B cell (primary cell): Measurements from ENCODE around the gene LRRD1. TPM values are rescaled to one million over a fixed set of nuclear protein-coding genes. Genes with fewer than 3 reads are reported as not detected.
"Not testable (repeated sequence)": the region's sequence is repeated elsewhere in the genome, so short reads cannot be mapped to it uniquely, and the experiment has no call there.

Experiments used
- ATAC-seq: fragments of 200-7000 bp; cut with Tn5 transposase; one replicate; pipeline ENCODE4 v1.10.0; 2021; ENCODE audit warnings: low read depth, mild to moderate bottlenecking, moderate number of reproducible peaks, moderate library complexity
- CTCF ChIA-PET: fragments of 350-600 bp; sonication (Branson Sonifier 250); formaldehyde crosslinking; loops from one replicate; lab custom pipeline; 2021; ENCODE audit warnings: antibody characterized with exemption, inconsistent platforms; lab: Charles Lee
- POLR2A ChIA-PET: fragments of 350-600 bp; sonication (Branson Sonifier 250); formaldehyde crosslinking; loops from one replicate; lab custom pipeline; 2021; ENCODE audit warnings: antibody characterized with exemption; lab: Charles Lee
- DNase-seq: peaks from one replicate; pipeline ENCODE4 v3.0.0; 2013
- H2AFZ ChIP-seq: 2 replicates; pipeline ENCODE4 v1.6.1; 2012; ENCODE audit warnings: mild to moderate bottlenecking, low read depth, low read length; ENCODE audit not compliant: insufficient read depth, poor library complexity, severe bottlenecking
- H3K27ac ChIP-seq, 2 donors: 1 replicate in 1 of 2; 2 replicates in 1 of 2; pipeline ENCODE4 v1.5.1; 2012 to 2013; ENCODE audit warnings: low read length in 2 of 2, mild to moderate bottlenecking in 2 of 2, moderate library complexity in 1 of 2
- H3K27me3 ChIP-seq, 4 experiments: fragments of 200-600 bp in 1 of 4; sonication (generic) in 1 of 4; replicated peaks in 1 of 4; 1 replicate in 2 of 4; 2 replicates in 2 of 4; pipeline versions ENCODE4 v1.6.1 to v1.7.0; 2013 to 2016; ENCODE audit warnings: low read length in 3 of 4, mild to moderate bottlenecking in 2 of 4, mixed read lengths in 1 of 4, moderate library complexity in 1 of 4; ENCODE audit not compliant: insufficient read depth in 4 of 4, control insufficient read depth in 3 of 4; ENCODE audit errors: control extremely low read depth in 1 of 4
- H3K36me3 ChIP-seq, 2 experiments: replicated peaks in 1 of 2; 1 replicate in 1 of 2; 2 replicates in 1 of 2; pipeline versions ENCODE4 v1.6.1 to v1.7.1; 2013; ENCODE audit warnings: low read length in 1 of 2; ENCODE audit not compliant: insufficient read depth in 2 of 2, control insufficient read depth in 1 of 2; ENCODE audit errors: control extremely low read depth in 1 of 2, extremely low read depth in 1 of 2
- H3K4me1 ChIP-seq, 2 donors: fragments of 200-600 bp in 1 of 2; sonication (generic) in 1 of 2; 1 replicate in 1 of 2; 2 replicates in 1 of 2; pipeline versions ENCODE4 v1.5.1 to v1.6.1; 2013 to 2017; ENCODE audit warnings: low read length in 2 of 2; ENCODE audit not compliant: control insufficient read depth in 2 of 2, insufficient read depth in 2 of 2
- H3K4me2 ChIP-seq: replicated peaks from 2 replicates; pipeline ENCODE3; 2012; ENCODE audit warnings: mild to moderate bottlenecking, low read depth, low read length; ENCODE audit not compliant: poor library complexity, severe bottlenecking
- H3K4me3 ChIP-seq, 5 experiments: fragments of 200-600 bp in 1 of 5; sonication (generic) in 1 of 5; 1 replicate in 3 of 5; 2 replicates in 2 of 5; pipeline versions ENCODE4 v1.5.1 to v1.7.0; 2011 to 2016; ENCODE audit warnings: low read length in 4 of 5, mild to moderate bottlenecking in 4 of 5, low read depth in 2 of 5, control low read depth in 1 of 5, moderate library complexity in 1 of 5; ENCODE audit not compliant: insufficient read depth in 1 of 5; ENCODE audit errors: control extremely low read depth in 1 of 5, extremely low read depth in 1 of 5
- H3K79me2 ChIP-seq: fragments of 200-600 bp; sonication (generic); one replicate; pipeline ENCODE4 v1.6.0; 2016; ENCODE audit warnings: low read length; ENCODE audit not compliant: control insufficient read depth, insufficient read depth
- H3K9ac ChIP-seq: fragments of 200-600 bp; sonication (generic); 2 replicates; pipeline ENCODE4 v1.6.1; 2017; ENCODE audit warnings: mild to moderate bottlenecking, low read length, moderate library complexity
- H3K9me3 ChIP-seq, 3 donors: one replicate each; pipeline versions ENCODE4 v1.6.1 to v1.7.1; 2013; ENCODE audit warnings: low read length in 2 of 3; ENCODE audit not compliant: control insufficient read depth in 2 of 3, insufficient read depth in 1 of 3; ENCODE audit errors: control extremely low read depth in 1 of 3
- H4K20me1 ChIP-seq: 2 replicates; pipeline ENCODE4 v1.6.0; 2012; ENCODE audit warnings: mild to moderate bottlenecking, low read length; ENCODE audit not compliant: insufficient read depth, control insufficient read depth, poor library complexity, severe bottlenecking
- H3K27ac Mint-ChIP-seq: one replicate; pipeline ENCODE4 v1.8.0; 2021; ENCODE audit warnings: mixed read lengths
- H3K27me3 Mint-ChIP-seq: one replicate; pipeline ENCODE4 v1.8.0; 2021; ENCODE audit warnings: mixed read lengths
- H3K4me1 Mint-ChIP-seq: one replicate; pipeline ENCODE4 v1.8.0; 2021; ENCODE audit warnings: mixed read lengths
- H3K4me3 Mint-ChIP-seq: one replicate; pipeline ENCODE4 v1.8.0; 2021; ENCODE audit warnings: mixed read lengths
- H3K9me3 Mint-ChIP-seq: one replicate; pipeline ENCODE4 v1.8.0; 2022; ENCODE audit warnings: mixed read lengths; ENCODE audit not compliant: insufficient read depth
- CTCF ChIP-seq: fragments of 200-600 bp; IDR thresholded peaks from one replicate; pipeline ENCODE4 v1.8.0; 2022; ENCODE audit warnings: antibody characterized with exemption, mild to moderate bottlenecking
- EZH2 ChIP-seq: IDR thresholded peaks from 2 replicates; pipeline ENCODE4 v1.6.1; 2012; ENCODE audit warnings: borderline replicate concordance, low read depth, mild to moderate bottlenecking, moderate library complexity, low read length; ENCODE audit not compliant: insufficient read depth, poor library complexity, severe bottlenecking
- WGBS: methylation state at CpG from one replicate; pipeline ENCODE4 v1.1.5; 2013; ENCODE audit warnings: missing lambda C conversion rate; ENCODE audit not compliant: insufficient coverage; 5-methylcytosine and 5-hydroxymethylcytosine counted together
- intact Hi-C: fragments of 100-400 bp; cut with micrococcal nuclease; formaldehyde crosslinking; loops from one replicate; pipeline ENCODE4 v1.10.0; 2022
- polyA plus RNA-seq: library from polyadenylated mRNA; depleted of rRNA; stranded (reverse); fragments of >200 nt; gene quantifications from 2 replicates; pipeline ENCODE4 v1.2.3, GENCODE V29; 2012
- total RNA-seq, 2 donors: library from RNA; stranded (reverse); fragments of 120-200 nt in 1 of 2; gene quantifications; 1 replicate in 1 of 2; 2 replicates in 1 of 2; pipeline versions ENCODE4 v1.2.3 to v1.2.4, GENCODE V29; 2013 to 2022

LRRD1 gene
- total and polyA plus RNA-seq, 2 donors (not counting 1 experiment from before 2014, with no cell fraction given): 0.03 to 0.17 TPM

GRCh38 chr7:92108821-92109220 lies 70.1 kb downstream of the LRRD1 start:
- DNase-seq (peak; percentile 25), ATAC-seq (no peak)
- Histone ChIP-seq H2AFZ (no peak overlapping the region), H3K36me3 (peaks cover 12 to 35% of the 10 kb centered on the region in 2 experiments), H3K4me3 (no peak overlapping the region), H3K4me1 (peaks cover 0 to 5% of the 10 kb centered on the region in 2 donors), H3K4me2 (no peak overlapping the region), H4K20me1 (no peaks in the 10 kb centered on the region), H3K27me3 (no peaks in the 10 kb centered on the region), H3K79me2 (no peaks in the 10 kb centered on the region), H3K9me3 (no peaks in the 10 kb centered on the region), H3K27ac (no peak overlapping the region), H3K9ac (no peak overlapping the region)
- ChIA-PET POLR2A (no interaction called here), CTCF (no interaction called here)
- 93% methylated on average over 3 of the region's 8 CpGs for WGBS
- no peaks in the 10 kb centered on the region for H3K27me3 Mint-ChIP-seq
- H3K9me3 Mint-ChIP-seq: no peaks in the 10 kb centered on the region
- intact Hi-C loops: no loop called here
- peaks cover 14% of the 10 kb centered on the region for H3K4me1 Mint-ChIP-seq
- TF ChIP-seq CTCF (no peak), EZH2 (no peak)
- no peak overlapping the region for H3K4me3 Mint-ChIP-seq
- H3K27ac Mint-ChIP-seq: no peak overlapping the region

DNA sequence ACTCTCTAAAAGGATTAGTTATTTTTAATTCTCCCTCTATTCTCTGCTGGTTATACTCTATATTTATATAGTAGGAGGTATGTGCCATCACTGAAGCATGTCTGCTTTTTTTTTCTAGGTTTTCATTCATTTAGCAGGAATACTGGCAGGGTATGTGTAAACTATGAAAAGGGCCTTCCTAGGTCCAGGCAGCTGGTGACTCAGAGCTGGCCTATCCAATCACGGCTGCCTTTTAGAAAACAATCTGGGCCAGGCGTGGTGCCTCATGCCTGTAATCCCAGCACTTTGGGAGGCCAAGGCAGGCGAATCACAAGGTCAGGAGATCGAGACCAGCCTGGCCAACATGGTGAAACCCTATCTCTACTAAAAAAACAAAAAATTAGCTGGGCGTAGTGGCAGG lies 76.1 kb downstream of the LRRD1 start:
- H3K27me3 Mint-ChIP-seq, H3K4me1 Mint-ChIP-seq, H3K9me3 ChIP-seq, H3K27ac ChIP-seq, H4K20me1 ChIP-seq, H2AFZ ChIP-seq, H3K9ac ChIP-seq, intact Hi-C loops, ATAC-seq, H3K4me1 ChIP-seq, H3K4me2 ChIP-seq, POLR2A ChIA-PET, H3K79me2 ChIP-seq, H3K27me3 ChIP-seq, H3K9me3 Mint-ChIP-seq, CTCF ChIA-PET, DNase-seq, H3K4me3 ChIP-seq, H3K4me3 Mint-ChIP-seq, H3K27ac Mint-ChIP-seq: not testable (repeated sequence)
- peaks cover 19 to 61% of the 10 kb centered on the region in 2 experiments for H3K36me3 ChIP-seq
- WGBS: 98% methylated on average over 5 of the region's 5 CpGs
